B cell (primary cell): ENCODE measurements around the gene CRISPLD2.

Experiments used
- CTCF ChIP-seq: fragments of 200-600 bp; IDR thresholded peaks from one replicate; pipeline ENCODE4 v1.8.0; 2022; ENCODE audit warnings: antibody characterized with exemption, mild to moderate bottlenecking
- EZH2 ChIP-seq: IDR thresholded peaks from 2 replicates; pipeline ENCODE4 v1.6.1; 2012; ENCODE audit warnings: borderline replicate concordance, low read depth, mild to moderate bottlenecking, moderate library complexity, low read length; ENCODE audit not compliant: insufficient read depth, poor library complexity, severe bottlenecking

GRCh38 chr16:84839956-84840355, 20.2 kb downstream of the CRISPLD2 start:
- no peak for TF ChIP-seq CTCF
- no peak for TF ChIP-seq EZH2
